Left lung (tissue), 10 donors: ENCODE results near the gene RAB33B. TPM values are rescaled to one million over a fixed set of nuclear protein-coding genes. Genes with fewer than 3 reads are reported as not detected.

Source experiments
- ATAC-seq: fragments of 200-7000 bp; cut with Tn5 transposase; one replicate; pipeline ENCODE4 v1.9.1; 2020; ENCODE audit warnings: moderate library complexity
- DNase-seq, 4 donors: peaks; one replicate each; pipeline ENCODE4 v3.0.0-alpha.2; 2013 to 2020
- H3K27ac ChIP-seq, 2 donors: fragments of 200-600 bp; sonication (generic) in 1 of 2; one replicate each; pipeline versions ENCODE4 v1.5.0 to v1.8.0; 2020 to 2021
- H3K27me3 ChIP-seq, 2 donors: fragments of 200-600 bp; sonication (generic) in 1 of 2; one replicate each; pipeline versions ENCODE4 v1.5.0 to v1.8.0; 2020 to 2021
- H3K36me3 ChIP-seq, 2 donors: fragments of 200-600 bp; sonication (generic) in 1 of 2; one replicate each; pipeline versions ENCODE4 v1.5.0 to v1.8.0; 2020 to 2021
- H3K4me1 ChIP-seq, 2 donors: fragments of 200-600 bp; one replicate each; pipeline ENCODE4 v1.8.0; 2021
- H3K4me3 ChIP-seq, 2 donors: fragments of 200-600 bp; sonication (generic) in 1 of 2; one replicate each; pipeline versions ENCODE4 v1.5.0 to v1.8.0; 2020 to 2021; ENCODE audit warnings: mild to moderate bottlenecking in 1 of 2
- H3K9me3 ChIP-seq, 2 donors: fragments of 200-600 bp; sonication (generic) in 1 of 2; one replicate each; pipeline versions ENCODE4 v1.5.0 to v1.8.0; 2020 to 2021
- intact Hi-C, 2 donors: fragments of 100-400 bp; cut with DNase I; formaldehyde crosslinking; loops; one replicate each; pipeline versions ENCODE4 v1.11.2 to v1.14.2; 2022
- polyA plus RNA-seq, 6 donors: library from polyadenylated mRNA; unstranded; fragments of 120-200 nt; gene quantifications; one replicate each; pipeline ENCODE4 v1.2.1, GENCODE V29; 2013; ENCODE audit not compliant: insufficient read length in 6 of 6
- total RNA-seq, 2 donors: library from RNA; stranded (reverse); fragmentation: NEBNext Ultra II Directional; extraction: Animal tissue kit (Norgen Biotek cat#: 25700); gene quantifications; one replicate each; pipeline ENCODE4 v1.2.1, GENCODE V29; 2021
- TF ChIP-seq, protein P1 (sequence below), 2 donors: fragments of 200-600 bp; sonication (generic) in 1 of 2; IDR thresholded peaks; one replicate each; pipeline versions ENCODE4 v1.5.0 to v1.8.0; 2021; ENCODE audit warnings: antibody characterized with exemption in 2 of 2
- donor health status: DM: no; HTN: yes; CAD: no.
- donor health status: DM: no; HTN: no; CAD: no.

Gene RAB33B
- total and polyA plus RNA-seq, 8 donors = 8.4 to 13.3 (median 11.0) TPM

DNA sequence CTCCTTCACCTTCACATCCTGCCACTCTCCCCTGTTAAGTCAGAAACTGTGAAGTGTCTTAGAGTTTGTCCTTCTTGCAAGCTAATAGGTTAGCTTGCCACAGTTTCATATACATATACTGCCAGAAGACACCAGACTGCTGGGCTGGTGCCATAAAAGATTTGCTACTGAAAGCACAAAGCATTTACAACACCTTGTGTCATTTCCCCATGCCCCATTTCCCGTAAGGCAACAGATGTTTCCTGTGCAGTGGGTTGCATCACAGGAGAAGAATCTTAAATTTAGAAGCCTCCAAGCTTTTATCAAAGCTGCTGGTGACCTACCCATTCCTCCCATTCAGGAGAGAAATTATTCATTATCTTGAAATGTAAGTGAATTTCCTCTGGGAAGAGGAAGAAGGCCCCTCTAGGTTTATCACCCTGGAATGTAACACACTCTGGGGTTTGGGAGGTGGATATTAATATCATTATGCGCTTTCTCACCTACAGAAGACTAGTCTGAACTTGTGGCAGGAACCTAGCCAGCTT, 34.5 kb upstream of the RAB33B start:
- TF ChIP-seq, protein P1, sequence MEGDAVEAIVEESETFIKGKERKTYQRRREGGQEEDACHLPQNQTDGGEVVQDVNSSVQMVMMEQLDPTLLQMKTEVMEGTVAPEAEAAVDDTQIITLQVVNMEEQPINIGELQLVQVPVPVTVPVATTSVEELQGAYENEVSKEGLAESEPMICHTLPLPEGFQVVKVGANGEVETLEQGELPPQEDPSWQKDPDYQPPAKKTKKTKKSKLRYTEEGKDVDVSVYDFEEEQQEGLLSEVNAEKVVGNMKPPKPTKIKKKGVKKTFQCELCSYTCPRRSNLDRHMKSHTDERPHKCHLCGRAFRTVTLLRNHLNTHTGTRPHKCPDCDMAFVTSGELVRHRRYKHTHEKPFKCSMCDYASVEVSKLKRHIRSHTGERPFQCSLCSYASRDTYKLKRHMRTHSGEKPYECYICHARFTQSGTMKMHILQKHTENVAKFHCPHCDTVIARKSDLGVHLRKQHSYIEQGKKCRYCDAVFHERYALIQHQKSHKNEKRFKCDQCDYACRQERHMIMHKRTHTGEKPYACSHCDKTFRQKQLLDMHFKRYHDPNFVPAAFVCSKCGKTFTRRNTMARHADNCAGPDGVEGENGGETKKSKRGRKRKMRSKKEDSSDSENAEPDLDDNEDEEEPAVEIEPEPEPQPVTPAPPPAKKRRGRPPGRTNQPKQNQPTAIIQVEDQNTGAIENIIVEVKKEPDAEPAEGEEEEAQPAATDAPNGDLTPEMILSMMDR (IDR thresholded peaks at IDR 0.05) = no peak
- peak in 2 of 4 donors; percentile 12 to 57 for DNase-seq
- peak; percentile 41 for ATAC-seq
- no peaks in the 10 kb centered on the region for H3K27me3 ChIP-seq
- intact Hi-C loops = loop anchor here in 1 of 2 donors (10.0 kb wide), 1 partner anchor 225 kb away; no protein-coding TSS in a partner anchor
- no peaks in the 10 kb centered on the region for H3K36me3 ChIP-seq
- peak overlapping the region in 1 of 2 donors; percentile 93 for H3K27ac ChIP-seq
- peaks cover 0 to 6% of the 10 kb centered on the region in 2 donors for H3K9me3 ChIP-seq
- H3K4me3 ChIP-seq = peak overlapping the region in 1 of 2 donors; percentile 17
- peaks cover 0 to 43% of the 10 kb centered on the region in 2 donors for H3K4me1 ChIP-seq

DNA sequence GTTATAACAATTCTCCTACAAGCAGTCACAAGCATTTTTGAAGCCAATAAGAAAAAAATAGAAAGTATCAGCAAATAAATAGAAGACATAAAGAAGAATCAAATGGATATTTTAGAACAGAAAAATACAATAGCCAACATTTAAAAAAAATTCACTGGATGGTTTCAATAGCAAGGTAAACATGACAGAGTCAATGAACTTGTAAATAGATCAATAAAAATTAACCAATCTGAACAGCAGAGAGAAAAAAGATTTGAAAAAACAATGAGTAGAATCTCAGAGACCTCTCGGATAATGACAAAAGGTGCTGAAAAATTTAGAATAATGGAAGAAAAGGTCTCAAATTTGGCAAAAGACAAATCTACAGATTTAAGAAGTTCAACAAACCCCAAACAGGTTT, 33.3 kb upstream of the RAB33B start:
- Histone ChIP-seq H3K27ac (peak overlapping the region in 1 of 2 donors; percentile 93), H3K4me3 (no peak overlapping the region)
- intact Hi-C loops = no loop called here

DNA sequence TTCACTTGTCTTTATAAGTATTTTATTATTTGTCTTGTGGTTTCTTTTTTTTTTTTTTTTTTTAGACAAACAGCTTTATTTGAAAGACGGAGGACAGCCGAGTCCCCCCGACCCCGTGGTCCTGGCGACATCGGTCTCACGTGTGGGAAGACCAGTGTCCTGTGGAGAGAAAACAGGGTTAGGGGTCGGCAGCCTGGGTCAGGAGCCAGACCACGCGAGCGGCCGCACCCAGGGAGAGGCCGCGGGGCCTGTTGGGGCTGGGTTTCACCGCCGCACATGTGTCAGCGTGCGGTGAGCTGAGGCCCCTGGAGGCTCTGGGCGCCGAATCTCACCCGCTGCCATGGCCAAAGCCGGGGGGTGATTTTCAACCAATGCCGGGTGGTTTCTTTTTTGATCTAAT, 17.8 kb upstream of the RAB33B start:
- Histone ChIP-seq H3K27ac (no peak overlapping the region), H3K4me1 (no peaks in the 10 kb centered on the region), H3K4me3 (no peak overlapping the region), H3K9me3 (peaks cover 0 to 29% of the 10 kb centered on the region in 2 donors), H3K36me3 (peaks cover 0 to 15% of the 10 kb centered on the region in 2 donors), H3K27me3 (no peaks in the 10 kb centered on the region)
- intact Hi-C loops = no loop called here
- DNase-seq (no peak), ATAC-seq (no peak)
- TF ChIP-seq, protein P1 (IDR thresholded peaks at IDR 0.05) = no peak

More for the DNA sequence above, 33.3 kb upstream of the RAB33B start:
- TF ChIP-seq, protein P1 (IDR thresholded peaks at IDR 0.05) = no peak
- Histone ChIP-seq H3K4me1 (peaks cover 0 to 38% of the 10 kb centered on the region in 2 donors), H3K36me3 (no peaks in the 10 kb centered on the region), H3K9me3 (no peaks in the 10 kb centered on the region), H3K27me3 (no peaks in the 10 kb centered on the region)
- DNase-seq (no peak), ATAC-seq (no peak)

DNA sequence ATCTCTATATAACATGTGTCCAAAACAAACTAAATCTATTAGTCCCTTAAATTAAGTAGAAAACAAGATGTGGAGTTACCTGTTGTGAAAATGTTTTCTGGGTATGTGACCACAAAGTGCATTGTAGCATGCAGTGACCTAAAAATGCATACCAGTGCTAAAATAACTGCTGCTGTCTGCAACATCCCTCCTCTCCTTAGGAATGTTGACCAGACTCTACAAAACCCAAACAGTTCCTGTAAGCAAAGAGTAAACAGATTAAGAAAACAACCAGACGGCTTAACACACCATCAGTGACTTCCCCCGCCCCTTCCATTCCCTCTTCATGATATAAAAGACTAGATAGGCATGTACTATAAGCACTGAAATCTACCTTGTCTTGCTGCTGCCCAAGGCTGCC, 15.8 kb upstream of the RAB33B start:
- H3K27me3 ChIP-seq = no peaks in the 10 kb centered on the region
- TF ChIP-seq, protein P1 (IDR thresholded peaks at IDR 0.05) = no peak
- intact Hi-C loops = no loop called here
- H3K36me3 ChIP-seq = peaks cover 0 to 15% of the 10 kb centered on the region in 2 donors
- H3K27ac ChIP-seq = no peak overlapping the region
- DNase-seq (no peak), ATAC-seq (no peak)
- H3K4me1 ChIP-seq = no peaks in the 10 kb centered on the region
- peaks cover 0 to 29% of the 10 kb centered on the region in 2 donors for H3K9me3 ChIP-seq
- H3K4me3 ChIP-seq = no peak overlapping the region

DNA sequence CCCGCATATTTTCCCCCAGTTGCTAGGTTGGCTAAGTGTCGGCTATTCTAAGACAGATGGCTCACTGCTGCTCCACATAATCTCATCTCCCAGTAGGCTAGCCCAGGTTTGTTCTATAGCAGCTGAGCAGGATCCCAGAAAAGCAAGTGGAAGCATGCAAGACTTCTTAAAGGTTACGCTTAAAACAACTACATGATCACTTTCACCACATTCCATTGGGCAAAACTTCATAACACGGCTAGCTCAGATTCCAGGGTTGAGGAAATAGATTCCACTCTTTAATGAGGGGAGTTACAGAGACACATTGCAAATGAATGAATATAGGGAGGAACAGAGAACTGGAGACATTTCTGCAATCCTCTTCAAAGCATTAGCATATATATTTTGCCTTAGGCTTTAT, 12.9 kb upstream of the RAB33B start:
- DNase-seq (no peak), ATAC-seq (no peak)
- Histone ChIP-seq H3K27me3 (no peaks in the 10 kb centered on the region), H3K36me3 (peaks cover 0 to 15% of the 10 kb centered on the region in 2 donors), H3K4me3 (no peak overlapping the region), H3K27ac (no peak overlapping the region), H3K9me3 (peaks cover 0 to 29% of the 10 kb centered on the region in 2 donors), H3K4me1 (no peaks in the 10 kb centered on the region)
- intact Hi-C loops = no loop called here
- TF ChIP-seq, protein P1 (IDR thresholded peaks at IDR 0.05) = no peak
